Endothelial cell of umbilical vein (primary cell): ENCODE measurements around the gene HTR3A. TPM values are rescaled to one million over a fixed set of nuclear protein-coding genes. Genes with fewer than 3 reads are reported as not detected.

Experiments used
- BruUV-seq: library from RNA; stranded (reverse); fragments of 400-500 nt; replicated peaks from 2 replicates; lab custom pipeline; 2021; lab: Mats Ljungman, UMichigan
- CTCF ChIA-PET: fragments of 300-600, 350-600 bp; sonication (Branson Sonifier 250); formaldehyde crosslinking; loops from one replicate; lab custom pipeline; 2021; ENCODE audit warnings: antibody characterized with exemption, inconsistent platforms; lab: Charles Lee
- POLR2A ChIA-PET: fragments of 300-600, 350-600 bp; sonication (Branson Sonifier 250); formaldehyde crosslinking; loops from one replicate; lab custom pipeline; 2021; ENCODE audit warnings: antibody characterized with exemption, inconsistent platforms; lab: Charles Lee
- DNase-seq: peaks from one replicate; pipeline ENCODE4 v3.0.0-alpha.2; 2011; ENCODE audit warnings: low read depth, low spot score
- FAIRE-seq: peaks from 2 replicates; lab custom pipeline; 2011; peaks lifted over from hg19 to GRCh38; lab: Jason Lieb, UNC
- H2AFZ ChIP-seq: 2 replicates; pipeline ENCODE4 v1.6.0; 2012; ENCODE audit warnings: low read depth, low read length, control low read depth, inconsistent platforms
- H3K27ac ChIP-seq: 2 replicates; pipeline ENCODE4 v1.5.1; 2011; ENCODE audit warnings: low read depth, mild to moderate bottlenecking, control low read depth, low read length, moderate library complexity; ENCODE audit not compliant: insufficient read depth
- H3K27me3 ChIP-seq, 2 experiments: 2 replicates each; pipeline versions ENCODE4 v1.6.0 to v1.6.1; 2011; ENCODE audit warnings: low read length in 2 of 2, mixed read lengths in 1 of 2; ENCODE audit not compliant: control insufficient read depth in 2 of 2, insufficient read depth in 2 of 2
- H3K36me3 ChIP-seq, 2 experiments: 2 replicates in 1 of 2; 3 replicates in 1 of 2; pipeline ENCODE4 v1.5.1; 2011; ENCODE audit warnings: low read length in 2 of 2, mild to moderate bottlenecking in 1 of 2, moderate library complexity in 1 of 2; ENCODE audit not compliant: control insufficient read depth in 2 of 2, insufficient read depth in 2 of 2; ENCODE audit errors: extremely low read depth in 1 of 2
- H3K4me1 ChIP-seq: 3 replicates; pipeline ENCODE4 v1.5.1; 2011; ENCODE audit warnings: mild to moderate bottlenecking, low read length; ENCODE audit not compliant: control insufficient read depth, insufficient read depth; ENCODE audit errors: extremely low read depth
- H3K4me2 ChIP-seq: 2 replicates; pipeline ENCODE4 v1.6.1; 2011; ENCODE audit warnings: low read length, control low read depth, mixed read lengths; ENCODE audit not compliant: insufficient read depth
- H3K4me3 ChIP-seq, 3 experiments: fragments of 200-600 bp in 1 of 3; sonication (generic), shearing (Covaris generic) in 1 of 3; replicated peaks in 1 of 3; 2 replicates each; pipeline ENCODE4 v1.5.1; 2011 to 2016; ENCODE audit warnings: control low read depth in 3 of 3, low read length in 3 of 3, mild to moderate bottlenecking in 2 of 3, inconsistent platforms in 1 of 3, low read depth in 1 of 3, moderate library complexity in 1 of 3; ENCODE audit not compliant: insufficient read depth in 1 of 3
- H3K79me2 ChIP-seq: 2 replicates; pipeline ENCODE4 v1.6.0; 2012; ENCODE audit warnings: low read length, inconsistent platforms; ENCODE audit not compliant: control insufficient read depth, insufficient read depth
- H3K9ac ChIP-seq: replicated peaks from 2 replicates; pipeline ENCODE3; 2011; ENCODE audit warnings: low read length, control low read depth; ENCODE audit not compliant: insufficient read depth; ENCODE audit errors: extremely low read depth
- H3K9me1 ChIP-seq: replicated peaks from 3 replicates; pipeline ENCODE4 v1.6.0; 2011; ENCODE audit warnings: mild to moderate bottlenecking, low read length; ENCODE audit not compliant: control insufficient read depth, insufficient read depth; ENCODE audit errors: extremely low read depth
- H3K9me3 ChIP-seq: replicated peaks from 2 replicates; pipeline ENCODE4 v1.5.1; 2012; ENCODE audit warnings: low read length, inconsistent platforms; ENCODE audit not compliant: control insufficient read depth, insufficient read depth
- H4K20me1 ChIP-seq: replicated peaks from 2 replicates; pipeline ENCODE3; 2011; ENCODE audit warnings: mild to moderate bottlenecking, low read length; ENCODE audit not compliant: control insufficient read depth, insufficient read depth; ENCODE audit errors: extremely low read depth
- EZH2 ChIP-seq: IDR thresholded peaks from 2 replicates; pipeline ENCODE4 v1.6.1; 2012; ENCODE audit warnings: borderline replicate concordance, low read depth, mild to moderate bottlenecking, moderate library complexity, low read length, inconsistent platforms; ENCODE audit not compliant: severe bottlenecking
- FOS ChIP-seq: IDR thresholded peaks from 2 replicates; pipeline ENCODE4 v1.6.1; 2011; ENCODE audit warnings: mild to moderate bottlenecking, low read length, moderate library complexity, borderline replicate concordance; ENCODE audit not compliant: insufficient read depth
- GATA2 ChIP-seq: IDR thresholded peaks from 2 replicates; pipeline ENCODE4 v1.7.0; 2011; ENCODE audit warnings: low read depth, mild to moderate bottlenecking, moderate library complexity, mixed read lengths, low read length; ENCODE audit not compliant: insufficient read length, insufficient read depth
- JUN ChIP-seq: IDR thresholded peaks from 2 replicates; pipeline ENCODE4 v1.6.1; 2011; ENCODE audit warnings: borderline replicate concordance, low read depth; ENCODE audit not compliant: insufficient read length, insufficient read depth
- MYC ChIP-seq: IDR thresholded peaks from one replicate; pipeline ENCODE4 v1.6.1; 2011; ENCODE audit warnings: mild to moderate bottlenecking, low read depth, low read length
- POLR2A ChIP-seq: IDR thresholded peaks from 2 replicates; pipeline ENCODE4 v1.6.1; 2012; ENCODE audit warnings: low read depth, mild to moderate bottlenecking, control low read depth, low read length
- dilution Hi-C: fragments of 300-500 bp; cut with MboI; formaldehyde crosslinking; loops from one replicate; pipeline ENCODE4 v1.15.0; 2019; ENCODE audit warnings: low sequenced_read_pairs; ENCODE audit not compliant: extremely low pct_ligation_motif_present
- intact Hi-C: fragments of 100-400 bp; cut with micrococcal nuclease; formaldehyde crosslinking; loops from one replicate; pipeline ENCODE4 v1.10.0; 2022
- polyA plus RNA-seq, 4 experiments: library from polyadenylated mRNA; depleted of rRNA in 3 of 4; stranded (reverse) in 3 of 4; unstranded in 1 of 4; fragments of >200 nt; gene quantifications; 2 replicates each; pipeline versions ENCODE4 v1.2.1 to v1.2.3, GENCODE V29; 2011 to 2012; ENCODE audit warnings: missing spikeins in 1 of 4
- total RNA-seq: library from RNA; stranded (reverse); gene quantifications from 2 replicates; pipeline ENCODE4 v1.2.3, GENCODE V29; 2021
- TF ChIP-seq, protein P1 (sequence below), 2 donors: IDR thresholded peaks; 1 replicate in 1 of 2; 2 replicates in 1 of 2; pipeline ENCODE4 v1.5.1; 2011; ENCODE audit warnings: low read length in 2 of 2, mild to moderate bottlenecking in 2 of 2, moderate library complexity in 2 of 2, control low read depth in 1 of 2, inconsistent platforms in 1 of 2, low read depth in 1 of 2; ENCODE audit not compliant: insufficient read depth in 1 of 2; ENCODE audit errors: extremely low read depth in 1 of 2
- TF ChIP-seq, protein P2 (sequence below): IDR thresholded peaks from 2 replicates; pipeline ENCODE4 v1.6.1; 2011; ENCODE audit not compliant: insufficient read depth, insufficient read length

HTR3A gene
- total and polyA plus RNA-seq, 2 donors (not counting 3 experiments of a cell fraction or from before 2014, with no cell fraction given): not detected

DNA sequence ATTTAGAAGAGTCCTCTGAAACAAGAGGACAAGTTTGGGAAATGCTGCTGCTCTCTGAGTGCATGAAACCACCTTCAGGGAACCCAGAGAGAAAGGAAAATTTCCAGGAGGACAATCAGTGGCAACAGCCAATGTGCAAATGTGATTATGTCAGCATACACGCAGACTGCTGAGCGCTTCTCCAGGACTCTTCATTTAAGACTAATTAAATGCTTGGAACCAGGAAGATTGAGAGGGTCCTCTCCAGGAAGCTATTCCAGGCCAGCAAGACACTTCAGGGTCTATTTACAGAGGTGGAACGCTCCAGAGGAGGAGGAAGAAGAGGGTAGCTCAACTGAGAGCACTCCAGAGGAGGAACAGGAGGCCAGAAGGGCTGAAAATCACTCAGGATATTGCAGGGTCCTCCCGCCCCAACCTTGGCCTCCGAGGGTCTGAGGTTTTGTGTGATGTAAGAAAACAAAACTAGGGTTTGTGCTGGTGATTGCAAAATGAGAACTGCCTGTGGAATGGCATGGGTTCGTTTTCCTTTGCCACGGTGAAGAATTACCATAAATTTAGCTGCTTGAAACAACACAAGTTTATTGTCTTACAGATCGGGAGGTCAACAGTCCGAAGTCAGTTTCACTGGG is 14.1 kb upstream of the HTR3A start:
- H3K36me3 ChIP-seq: no peaks in the 10 kb centered on the region
- intact Hi-C loops: no loop called here
- no peaks in the 10 kb centered on the region for H3K4me1 ChIP-seq
- H4K20me1 ChIP-seq: no peaks in the 10 kb centered on the region
- DNase-seq (no peak), FAIRE-seq (no peak)
- CTCF ChIA-PET: interaction anchor here (1.4 kb wide), 1 partner anchor 300 kb away, joined by 3 read pairs; no protein-coding TSS in a partner anchor
- BruUV-seq: no TSS peak
- TF ChIP-seq, protein P1, sequence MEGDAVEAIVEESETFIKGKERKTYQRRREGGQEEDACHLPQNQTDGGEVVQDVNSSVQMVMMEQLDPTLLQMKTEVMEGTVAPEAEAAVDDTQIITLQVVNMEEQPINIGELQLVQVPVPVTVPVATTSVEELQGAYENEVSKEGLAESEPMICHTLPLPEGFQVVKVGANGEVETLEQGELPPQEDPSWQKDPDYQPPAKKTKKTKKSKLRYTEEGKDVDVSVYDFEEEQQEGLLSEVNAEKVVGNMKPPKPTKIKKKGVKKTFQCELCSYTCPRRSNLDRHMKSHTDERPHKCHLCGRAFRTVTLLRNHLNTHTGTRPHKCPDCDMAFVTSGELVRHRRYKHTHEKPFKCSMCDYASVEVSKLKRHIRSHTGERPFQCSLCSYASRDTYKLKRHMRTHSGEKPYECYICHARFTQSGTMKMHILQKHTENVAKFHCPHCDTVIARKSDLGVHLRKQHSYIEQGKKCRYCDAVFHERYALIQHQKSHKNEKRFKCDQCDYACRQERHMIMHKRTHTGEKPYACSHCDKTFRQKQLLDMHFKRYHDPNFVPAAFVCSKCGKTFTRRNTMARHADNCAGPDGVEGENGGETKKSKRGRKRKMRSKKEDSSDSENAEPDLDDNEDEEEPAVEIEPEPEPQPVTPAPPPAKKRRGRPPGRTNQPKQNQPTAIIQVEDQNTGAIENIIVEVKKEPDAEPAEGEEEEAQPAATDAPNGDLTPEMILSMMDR (IDR thresholded peaks at IDR 0.05; ENCODE audit: extremely low read depth in 1 of 2, insufficient read depth in 1 of 2, low read depth in 1 of 2, low read length in 2 of 2): no peak
- TF ChIP-seq, protein P2, sequence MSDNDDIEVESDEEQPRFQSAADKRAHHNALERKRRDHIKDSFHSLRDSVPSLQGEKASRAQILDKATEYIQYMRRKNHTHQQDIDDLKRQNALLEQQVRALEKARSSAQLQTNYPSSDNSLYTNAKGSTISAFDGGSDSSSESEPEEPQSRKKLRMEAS: no peak
- TF ChIP-seq EZH2: no peak
- TF ChIP-seq JUN: no peak
- TF ChIP-seq FOS: no peak
- TF ChIP-seq POLR2A: no peak
- no peak for TF ChIP-seq MYC
- no peak for TF ChIP-seq GATA2
- H2AFZ ChIP-seq: no peak overlapping the region
- H3K79me2 ChIP-seq: no peaks in the 10 kb centered on the region
- no peaks in the 10 kb centered on the region for H3K27me3 ChIP-seq
- H3K9me3 ChIP-seq: no peaks in the 10 kb centered on the region
- H3K27ac ChIP-seq: no peak overlapping the region
- no peak overlapping the region for H3K4me2 ChIP-seq
- H3K9me1 ChIP-seq: no peaks in the 10 kb centered on the region
- H3K4me3 ChIP-seq: no peak overlapping the region
- no peak overlapping the region for H3K9ac ChIP-seq
- dilution Hi-C loops: no loop called here
- POLR2A ChIA-PET: no interaction called here
